Epithelial cell of esophagus (primary cell): Measurements from ENCODE around the gene TOX3.

Experiments
- DNase-seq: peaks from one replicate; pipeline ENCODE4 v3.0.0; 2010; ENCODE audit warnings: low read depth
- H3K4me3 ChIP-seq: 2 replicates; pipeline ENCODE4 v1.5.1; 2011; ENCODE audit warnings: mild to moderate bottlenecking, low read length, control low read depth
- CTCF ChIP-seq: IDR thresholded peaks from 2 replicates; pipeline ENCODE4 v1.5.1; 2011; ENCODE audit warnings: low read depth, mild to moderate bottlenecking, low read length, control low read depth, inconsistent platforms; ENCODE audit not compliant: insufficient read depth; ENCODE audit errors: missing control alignments

The TOX3 gene

GRCh38 chr16:52526830-52527229, 20.1 kb downstream of the TOX3 start:
- no peak for DNase-seq
- no peak overlapping the region for H3K4me3 ChIP-seq
- no peak for TF ChIP-seq CTCF

- no peak overlapping the region for H3K4me3 ChIP-seq
- no peak for DNase-seq
- no peak for TF ChIP-seq CTCF
Observed at GRCh38 chr16:52526116-52526828, 20.7 kb downstream of the TOX3 start.

GRCh38 chr16:52521570-52521969, 25.4 kb downstream of the TOX3 start:
- no peak for DNase-seq
- no peak overlapping the region for H3K4me3 ChIP-seq
- no peak for TF ChIP-seq CTCF

GRCh38 chr16:52518884-52519283, 28.1 kb downstream of the TOX3 start:
- DNase-seq, result no peak
- no peak overlapping the region for H3K4me3 ChIP-seq
- no peak for TF ChIP-seq CTCF

- no peak for DNase-seq
- no peak for TF ChIP-seq CTCF
- H3K4me3 ChIP-seq, result no peak overlapping the region
Observed at GRCh38 chr16:52515068-52515671, 31.8 kb downstream of the TOX3 start.

GRCh38 chr16:52512297-52512987, 34.5 kb downstream of the TOX3 start:
- no peak overlapping the region for H3K4me3 ChIP-seq
- TF ChIP-seq CTCF, result no peak
- DNase-seq, result no peak
